ENCODE measurements around the gene CLCN6. TPM values are rescaled to one million over a fixed set of nuclear protein-coding genes. Genes with fewer than 3 reads are reported as not detected.

CLCN6 gene
- total RNA-seq (2012; rRNA removed), result 5.0 and 8.4 TPM in 2 replicates

DNA sequence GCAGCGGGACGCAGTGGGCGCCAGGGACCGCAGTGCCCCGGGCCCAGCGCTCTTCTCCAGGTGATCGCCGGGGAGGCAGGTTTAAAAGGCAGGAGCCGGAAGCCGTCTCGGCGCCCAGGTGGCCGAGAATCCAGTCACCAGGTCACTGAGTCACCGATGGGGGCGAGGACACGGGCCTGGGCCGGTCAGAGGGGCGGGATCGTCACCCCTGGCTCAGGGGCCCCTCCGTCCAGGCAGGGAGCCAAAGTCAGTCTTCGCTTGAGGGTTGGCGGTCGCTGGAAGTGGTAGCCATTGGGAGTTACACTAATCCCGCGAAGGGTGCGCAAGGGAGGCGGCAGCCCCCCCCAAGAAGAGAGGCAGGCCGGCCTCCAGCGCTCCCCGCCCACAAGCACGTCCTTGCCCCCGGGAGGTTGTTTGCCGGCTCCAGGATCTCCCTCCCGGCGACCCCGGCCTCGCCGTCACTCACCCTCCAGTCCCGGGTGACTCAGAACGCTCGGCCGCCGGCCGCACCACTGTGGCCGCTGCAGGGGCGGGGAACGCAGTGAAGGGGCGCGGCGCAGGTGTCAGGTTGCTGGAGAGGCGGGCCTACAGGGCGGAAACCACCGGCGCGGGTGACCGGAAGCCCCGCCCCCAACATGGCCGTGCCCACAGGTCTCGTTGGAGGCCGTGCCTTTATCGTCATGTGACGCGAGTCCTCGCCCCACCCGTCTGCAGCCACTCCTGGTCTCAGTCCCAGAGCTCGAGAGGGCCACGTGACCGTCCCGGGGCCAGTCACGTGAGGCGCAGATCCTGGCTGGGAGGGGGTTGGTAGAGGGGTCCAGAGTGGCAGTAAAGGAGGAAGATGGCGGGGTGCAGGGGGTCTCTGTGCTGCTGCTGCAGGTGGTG is at the start of gene CLCN6, which contains the start of gene MTHFR:
CLCN6 (plus strand) TSS at position 770 of the 885 bp plus-strand sequence; CDS start at position 842, 72 bp downstream.
MTHFR (minus strand) TSS at position 543 of the 885 bp plus-strand sequence. CDS start 2,848 bp downstream, outside the sequence.
- no peaks in the 10 kb centered on the region for H3K9me3 ChIP-seq (replicated peaks; ENCODE audit: low read length)
- peak within 1 kb of the TSS; percentile 88 for H3K9ac ChIP-seq (ENCODE audit: low read depth, low read length)
- H3K4me2 ChIP-seq (ENCODE audit: low read length), result peak within 1 kb of the TSS; percentile 96
- peak within 1 kb of the TSS; percentile 88 for H3K4me3 ChIP-seq (ENCODE audit: low read length)
- peaks cover 51% of the 10 kb centered on the region for H3K4me1 ChIP-seq (ENCODE audit: control insufficient read depth, insufficient read depth, low read length)
- H3K27me3 ChIP-seq (ENCODE audit: control insufficient read depth, insufficient read depth, low read length), result no peaks in the 10 kb centered on the region
- peaks cover 26% of the 10 kb centered on the region for H3K36me3 ChIP-seq (ENCODE audit: insufficient read depth, low read length)

DNA sequence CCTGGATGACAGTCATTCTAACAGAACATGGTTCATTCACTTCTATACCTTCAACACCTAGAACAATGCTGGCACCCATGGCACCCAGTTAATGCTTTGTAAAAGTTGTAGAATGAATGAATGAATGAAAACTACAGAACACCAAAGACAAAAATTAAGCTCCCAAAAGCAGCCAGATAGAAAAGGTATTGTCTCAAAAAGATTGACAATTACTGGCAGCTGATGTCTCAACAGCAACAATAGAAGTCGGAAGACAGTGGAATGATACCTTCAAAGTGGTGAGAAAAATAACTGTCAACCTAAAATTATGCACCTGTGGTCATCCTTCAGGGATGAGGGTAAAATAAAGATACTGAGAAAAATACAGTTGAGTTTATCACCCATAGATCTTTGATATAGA is 48.9 kb upstream of the CLCN6 start:
- no peak overlapping the region for H3K9ac ChIP-seq (ENCODE audit: low read depth, low read length)
- no peaks in the 10 kb centered on the region for H3K4me1 ChIP-seq (ENCODE audit: control insufficient read depth, insufficient read depth, low read length)
- H3K9me3 ChIP-seq (replicated peaks; ENCODE audit: low read length), result no peaks in the 10 kb centered on the region
- peaks cover 19% of the 10 kb centered on the region for H3K27me3 ChIP-seq (ENCODE audit: control insufficient read depth, insufficient read depth, low read length)
- no peak overlapping the region for H3K4me2 ChIP-seq (ENCODE audit: low read length)
- no peak overlapping the region for H3K4me3 ChIP-seq (ENCODE audit: low read length)
- no peaks in the 10 kb centered on the region for H3K36me3 ChIP-seq (ENCODE audit: insufficient read depth, low read length)

DNA sequence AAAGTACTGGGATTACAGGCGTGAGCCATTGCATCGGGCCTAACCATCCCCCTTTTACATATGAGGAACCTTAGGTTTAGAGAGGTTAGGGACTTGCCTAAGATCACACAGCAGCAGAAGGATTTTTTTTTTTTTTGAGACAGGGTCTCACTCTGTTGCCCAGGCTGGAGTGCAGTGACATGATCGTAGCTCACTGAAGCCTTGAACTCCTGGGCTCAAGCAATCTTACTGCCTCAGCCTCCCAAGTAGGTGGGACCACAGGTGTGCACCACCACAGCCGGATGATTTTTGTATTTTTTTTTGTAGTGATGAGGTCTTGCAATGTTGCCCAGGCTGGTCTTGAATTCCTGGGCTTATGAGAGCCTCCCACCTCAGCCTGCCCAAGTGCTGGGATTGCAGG is 46.2 kb upstream of the CLCN6 start:
- peaks cover 22% of the 10 kb centered on the region for H3K27me3 ChIP-seq (ENCODE audit: control insufficient read depth, insufficient read depth, low read length)
- H3K4me1 ChIP-seq (ENCODE audit: control insufficient read depth, insufficient read depth, low read length), result no peaks in the 10 kb centered on the region
- H3K4me3 ChIP-seq (ENCODE audit: low read length), result no peak overlapping the region
- no peaks in the 10 kb centered on the region for H3K9me3 ChIP-seq (replicated peaks; ENCODE audit: low read length)
- H3K36me3 ChIP-seq (ENCODE audit: insufficient read depth, low read length), result no peaks in the 10 kb centered on the region
- H3K9ac ChIP-seq (ENCODE audit: low read depth, low read length), result no peak overlapping the region
- H3K4me2 ChIP-seq (ENCODE audit: low read length), result no peak overlapping the region

DNA sequence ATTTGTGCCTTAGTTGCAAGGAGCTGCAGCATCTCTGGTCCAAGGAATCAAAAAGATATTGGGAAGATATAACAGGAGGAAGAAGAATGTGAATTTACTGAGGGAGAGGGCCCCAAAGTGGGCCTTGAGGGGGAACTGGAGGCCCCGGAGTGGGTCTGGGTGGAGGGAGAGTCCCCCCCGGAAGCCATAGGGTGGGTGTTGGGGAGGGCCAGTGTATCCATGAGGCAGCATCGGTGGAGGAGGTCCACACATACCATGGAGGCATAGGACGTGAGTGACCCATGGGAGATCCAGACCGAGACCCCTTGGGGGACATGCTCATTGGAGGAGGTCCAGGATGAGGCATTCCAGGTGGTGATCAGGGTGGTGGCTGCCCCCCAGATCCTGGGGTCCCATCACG is 44.7 kb upstream of the CLCN6 start:
- no peaks in the 10 kb centered on the region for H3K9me3 ChIP-seq (replicated peaks; ENCODE audit: low read length)
- peaks cover 22% of the 10 kb centered on the region for H3K27me3 ChIP-seq (ENCODE audit: control insufficient read depth, insufficient read depth, low read length)
- no peaks in the 10 kb centered on the region for H3K4me1 ChIP-seq (ENCODE audit: control insufficient read depth, insufficient read depth, low read length)
- no peak overlapping the region for H3K9ac ChIP-seq (ENCODE audit: low read depth, low read length)
- H3K36me3 ChIP-seq (ENCODE audit: insufficient read depth, low read length), result no peaks in the 10 kb centered on the region
- H3K4me2 ChIP-seq (ENCODE audit: low read length), result no peak overlapping the region
- H3K4me3 ChIP-seq (ENCODE audit: low read length), result no peak overlapping the region

DNA sequence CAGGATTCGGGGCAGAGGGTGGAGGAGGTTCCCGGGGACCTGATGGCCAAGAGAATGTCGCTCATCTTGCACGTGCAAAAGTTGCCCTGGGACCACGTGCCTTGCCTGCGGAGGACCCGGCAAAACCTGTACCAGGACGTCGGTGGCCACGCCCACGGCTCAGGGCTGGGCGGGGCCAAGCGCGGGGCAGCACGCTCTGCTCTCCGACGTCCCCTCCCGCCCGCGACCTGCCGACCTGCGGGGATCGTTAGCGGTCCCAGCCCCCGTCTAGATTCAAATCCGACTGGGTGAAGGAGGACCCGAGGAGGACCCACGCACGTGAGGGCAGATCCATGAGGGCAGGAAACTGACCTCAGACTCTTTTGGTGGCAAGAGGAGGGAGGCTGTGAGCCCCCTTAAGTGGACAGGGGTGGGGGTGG is 44.0 kb upstream of the CLCN6 start, which contains the start of gene C1orf167:
C1orf167 (plus strand) TSS at position 206 of the 419 bp plus-strand sequence. CDS start 2,208 bp downstream, outside the sequence.
- no peaks in the 10 kb centered on the region for H3K9me3 ChIP-seq (replicated peaks; ENCODE audit: low read length)
- H3K4me3 ChIP-seq (ENCODE audit: low read length), result no peak within 1 kb of the TSS
- H3K27me3 ChIP-seq (ENCODE audit: control insufficient read depth, insufficient read depth, low read length), result peaks cover 25% of the 10 kb centered on the region
- no peaks in the 10 kb centered on the region for H3K4me1 ChIP-seq (ENCODE audit: control insufficient read depth, insufficient read depth, low read length)
- peak within 1 kb of the TSS; percentile 33 for H3K4me2 ChIP-seq (ENCODE audit: low read length)
- H3K9ac ChIP-seq (ENCODE audit: low read depth, low read length), result no peak within 1 kb of the TSS
- H3K36me3 ChIP-seq (ENCODE audit: insufficient read depth, low read length), result no peaks in the 10 kb centered on the region

- no peak overlapping the region for H3K9ac ChIP-seq (ENCODE audit: low read depth, low read length)
- no peaks in the 10 kb centered on the region for H3K36me3 ChIP-seq (ENCODE audit: insufficient read depth, low read length)
- no peaks in the 10 kb centered on the region for H3K4me1 ChIP-seq (ENCODE audit: control insufficient read depth, insufficient read depth, low read length)
- peaks cover 40% of the 10 kb centered on the region for H3K27me3 ChIP-seq (ENCODE audit: control insufficient read depth, insufficient read depth, low read length)
- no peak overlapping the region for H3K4me2 ChIP-seq (ENCODE audit: low read length)
- no peaks in the 10 kb centered on the region for H3K9me3 ChIP-seq (replicated peaks; ENCODE audit: low read length)
- no peak overlapping the region for H3K4me3 ChIP-seq (ENCODE audit: low read length)
These were observed 41.9 kb upstream of the CLCN6 start for GRCh38 chr1:11764115-11764514.

DNA sequence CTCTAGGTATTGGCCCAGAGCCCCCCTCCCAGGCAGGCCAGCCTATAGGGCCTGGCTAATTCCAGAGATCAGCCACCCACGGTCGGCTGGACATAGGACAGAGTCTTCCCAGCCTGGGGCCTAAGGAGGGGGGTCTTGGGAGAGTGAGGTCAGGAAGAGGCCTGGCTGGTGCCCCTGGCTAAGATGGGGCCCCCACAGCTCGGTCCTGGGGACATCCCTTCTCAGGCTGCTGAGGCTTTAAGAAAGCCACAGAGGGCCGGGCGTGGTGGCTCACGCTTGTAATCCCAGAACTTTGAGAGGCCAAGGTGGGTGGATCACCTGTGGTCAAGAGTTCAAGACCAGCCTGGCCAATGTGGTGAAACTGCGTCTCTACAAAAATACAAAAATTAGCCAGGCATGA is 41.5 kb upstream of the CLCN6 start:
- no peaks in the 10 kb centered on the region for H3K36me3 ChIP-seq (ENCODE audit: insufficient read depth, low read length)
- H3K4me1 ChIP-seq (ENCODE audit: control insufficient read depth, insufficient read depth, low read length), result no peaks in the 10 kb centered on the region
- no peak overlapping the region for H3K4me3 ChIP-seq (ENCODE audit: low read length)
- H3K27me3 ChIP-seq (ENCODE audit: control insufficient read depth, insufficient read depth, low read length), result peaks cover 41% of the 10 kb centered on the region
- no peak overlapping the region for H3K9ac ChIP-seq (ENCODE audit: low read depth, low read length)
- H3K4me2 ChIP-seq (ENCODE audit: low read length), result no peak overlapping the region
- no peaks in the 10 kb centered on the region for H3K9me3 ChIP-seq (replicated peaks; ENCODE audit: low read length)

DNA sequence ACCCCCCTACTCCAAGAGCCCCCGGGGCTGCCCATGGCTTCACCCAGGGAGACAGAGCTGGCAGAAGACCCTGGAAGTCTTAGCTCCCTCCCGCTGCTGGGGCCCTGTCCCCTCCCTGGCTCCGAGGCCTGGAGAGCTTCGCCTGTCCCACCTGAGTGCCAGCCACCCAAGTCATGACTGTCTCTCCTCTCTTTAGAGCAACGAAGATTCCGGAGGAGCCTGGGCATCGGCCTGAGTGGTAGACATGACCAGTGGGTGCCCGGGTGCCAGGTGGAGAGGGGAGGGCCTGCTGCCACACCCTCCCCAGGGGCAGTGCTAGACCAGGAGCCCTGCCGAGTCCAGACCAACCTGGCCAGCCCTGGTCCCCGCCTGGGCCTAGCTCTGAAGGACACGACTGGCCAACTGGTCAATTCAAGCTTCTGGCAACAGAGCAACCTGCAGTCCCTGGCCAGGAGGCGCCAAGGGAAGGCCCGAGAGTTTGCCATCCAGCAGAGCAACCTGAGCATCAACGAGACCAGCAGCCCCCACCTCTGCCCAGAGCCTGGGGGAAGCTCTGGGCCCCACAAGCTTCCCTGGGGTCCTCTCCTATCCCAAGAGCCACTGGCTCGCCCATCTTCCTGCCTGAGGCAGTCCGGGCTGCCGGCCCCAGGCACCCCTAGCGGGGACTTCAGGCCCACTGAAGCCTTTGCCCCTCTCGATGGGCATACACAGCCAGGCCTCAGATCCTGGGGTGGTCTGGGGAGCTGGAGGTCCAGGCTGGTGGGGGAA is 40.1 kb upstream of the CLCN6 start:
- Histone ChIP-seq H3K36me3 (ENCODE audit: insufficient read depth, low read length) (no peaks in the 10 kb centered on the region), H3K4me1 (ENCODE audit: control insufficient read depth, insufficient read depth, low read length) (no peaks in the 10 kb centered on the region), H3K4me3 (ENCODE audit: low read length) (no peak overlapping the region), H3K9ac (ENCODE audit: low read depth, low read length) (no peak overlapping the region), H3K27me3 (ENCODE audit: control insufficient read depth, insufficient read depth, low read length) (peaks cover 37% of the 10 kb centered on the region), H3K4me2 (ENCODE audit: low read length) (no peak overlapping the region), H3K9me3 (replicated peaks; ENCODE audit: low read length) (no peaks in the 10 kb centered on the region)

- Histone ChIP-seq H3K4me2 (ENCODE audit: low read length) (no peak overlapping the region), H3K36me3 (ENCODE audit: insufficient read depth, low read length) (no peaks in the 10 kb centered on the region), H3K4me3 (ENCODE audit: low read length) (no peak overlapping the region), H3K9me3 (replicated peaks; ENCODE audit: low read length) (no peaks in the 10 kb centered on the region), H3K4me1 (ENCODE audit: control insufficient read depth, insufficient read depth, low read length) (no peaks in the 10 kb centered on the region), H3K27me3 (ENCODE audit: control insufficient read depth, insufficient read depth, low read length) (peaks cover 35% of the 10 kb centered on the region), H3K9ac (ENCODE audit: low read depth, low read length) (no peak overlapping the region)
These were observed 39.6 kb upstream of the CLCN6 start for GRCh38 chr1:11766429-11766776.

DNA sequence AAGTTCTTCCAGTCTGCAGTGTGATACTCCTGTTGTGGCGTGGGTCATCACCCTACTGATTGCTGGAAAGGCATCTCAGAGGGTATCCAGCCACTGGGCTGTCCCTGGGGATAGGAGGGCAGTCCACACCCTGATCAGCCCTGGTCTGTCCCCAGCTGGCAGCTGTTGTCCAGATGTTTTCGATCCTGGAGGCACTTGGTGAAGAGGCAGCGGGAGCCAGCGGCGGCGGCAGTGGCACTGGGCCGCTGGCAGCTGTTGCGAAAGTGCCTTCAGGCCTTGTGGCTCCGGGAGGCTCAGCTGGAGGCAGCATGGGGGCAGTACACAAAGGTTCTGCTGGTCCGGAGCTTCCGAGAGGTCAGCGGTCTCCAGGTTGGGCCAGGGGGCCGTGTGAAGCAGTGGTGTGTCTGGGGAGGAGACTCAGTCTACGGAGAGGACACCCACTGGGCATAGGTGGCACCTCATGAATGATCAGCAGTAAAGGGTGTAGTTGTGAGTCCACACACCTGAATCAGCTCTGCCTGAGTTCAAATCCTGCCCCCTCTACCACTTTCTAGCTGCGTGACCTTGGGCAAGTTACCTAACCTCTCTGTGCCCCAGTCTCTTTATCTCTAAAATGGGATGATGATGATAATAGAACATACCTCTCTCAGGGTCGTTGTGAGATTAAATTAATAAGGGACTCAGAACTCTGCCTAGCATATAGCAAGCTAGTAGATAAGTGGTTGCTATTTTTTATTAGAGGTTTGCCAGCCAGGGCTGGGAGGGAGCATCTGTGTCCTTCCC is 37.9 kb upstream of the CLCN6 start:
- Histone ChIP-seq H3K4me3 (ENCODE audit: low read length) (no peak overlapping the region), H3K9ac (ENCODE audit: low read depth, low read length) (no peak overlapping the region), H3K27me3 (ENCODE audit: control insufficient read depth, insufficient read depth, low read length) (peaks cover 23% of the 10 kb centered on the region), H3K9me3 (replicated peaks; ENCODE audit: low read length) (no peaks in the 10 kb centered on the region), H3K4me2 (ENCODE audit: low read length) (no peak overlapping the region), H3K4me1 (ENCODE audit: control insufficient read depth, insufficient read depth, low read length) (no peaks in the 10 kb centered on the region), H3K36me3 (ENCODE audit: insufficient read depth, low read length) (no peaks in the 10 kb centered on the region)

DNA sequence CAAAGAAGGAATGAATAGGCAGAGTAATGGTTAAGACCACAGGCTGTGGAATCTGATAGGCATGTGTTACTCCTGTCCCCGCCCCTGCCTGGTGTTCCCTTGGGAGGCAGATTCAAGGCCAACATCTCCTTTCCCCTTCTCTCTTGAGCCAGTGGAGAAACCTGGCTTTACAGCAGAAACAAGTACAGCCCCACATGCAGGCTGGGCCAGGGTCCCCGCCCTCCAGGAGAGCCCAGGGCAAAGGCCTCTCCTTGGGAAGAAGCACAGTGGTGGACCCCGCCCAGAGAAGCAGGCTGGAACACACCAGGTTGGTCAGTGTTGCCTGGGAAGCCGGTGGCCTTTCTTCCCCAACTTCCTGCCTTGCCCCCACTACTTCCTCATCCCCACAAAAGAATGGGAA is 37.2 kb upstream of the CLCN6 start:
- Histone ChIP-seq H3K4me1 (ENCODE audit: control insufficient read depth, insufficient read depth, low read length) (no peaks in the 10 kb centered on the region), H3K27me3 (ENCODE audit: control insufficient read depth, insufficient read depth, low read length) (peaks cover 23% of the 10 kb centered on the region), H3K9ac (ENCODE audit: low read depth, low read length) (no peak overlapping the region), H3K9me3 (replicated peaks; ENCODE audit: low read length) (no peaks in the 10 kb centered on the region), H3K4me3 (ENCODE audit: low read length) (no peak overlapping the region), H3K36me3 (ENCODE audit: insufficient read depth, low read length) (no peaks in the 10 kb centered on the region), H3K4me2 (ENCODE audit: low read length) (no peak overlapping the region)

Measured in skeletal muscle satellite cell (primary cell).